Neural progenitor cell (in vitro differentiated cells): Measurements from ENCODE around the gene OR7C2. TPM values are rescaled to one million over a fixed set of nuclear protein-coding genes. Genes with fewer than 3 reads are reported as not detected.

Experiments
- DNase-seq: peaks from one replicate; pipeline ENCODE4 v3.0.0-alpha.2; 2016; ENCODE audit warnings: low spot score
- H2AFZ ChIP-seq: fragments of 200-600 bp; sonication (generic); replicated peaks from 2 replicates; pipeline ENCODE4 v1.6.1; 2016; ENCODE audit warnings: antibody characterized with exemption
- H3F3A ChIP-seq: fragments of 200-600 bp; sonication (generic); 2 replicates; pipeline ENCODE4 v1.6.1; 2016; ENCODE audit warnings: antibody characterized with exemption, low read depth
- H3K27ac ChIP-seq: fragments of 200-600 bp; sonication (generic); 2 replicates; pipeline ENCODE4 v1.5.1; 2016; ENCODE audit warnings: mild to moderate bottlenecking
- H3K27me3 ChIP-seq: fragments of 200-600 bp; sonication (generic); 2 replicates; pipeline ENCODE4 v1.6.1; 2016; ENCODE audit warnings: mild to moderate bottlenecking, moderate library complexity
- H3K36me3 ChIP-seq: fragments of 200-600 bp; sonication (generic); 2 replicates; pipeline ENCODE4 v1.5.1; 2016
- H3K4me1 ChIP-seq: fragments of 200-600 bp; sonication (generic); 2 replicates; pipeline ENCODE4 v1.6.1; 2016; ENCODE audit warnings: mixed run types
- H3K4me2 ChIP-seq: fragments of 200-600 bp; sonication (generic); 2 replicates; pipeline ENCODE4 v1.6.1; 2016
- H3K4me3 ChIP-seq: fragments of 200-600 bp; sonication (generic); 2 replicates; pipeline ENCODE4 v1.5.1; 2016
- H3K79me2 ChIP-seq: fragments of 200-600 bp; sonication (generic); 2 replicates; pipeline ENCODE4 v1.6.1; 2016; ENCODE audit warnings: low read depth
- H3K9ac ChIP-seq: fragments of 200-600 bp; sonication (generic); 2 replicates; pipeline ENCODE4 v1.6.1; 2016
- H3K9me3 ChIP-seq: fragments of 200-600 bp; sonication (generic); 2 replicates; pipeline ENCODE4 v1.5.1; 2016; ENCODE audit warnings: low read depth
- H4K20me1 ChIP-seq: fragments of 200-600 bp; sonication (generic); 2 replicates; pipeline ENCODE4 v1.6.1; 2016; ENCODE audit warnings: low read depth
- H3K27ac Mint-ChIP-seq: 3 replicates; pipeline ENCODE4 v1.8.0; 2021; ENCODE audit warnings: mixed read lengths
- H3K27me3 Mint-ChIP-seq: 2 replicates; pipeline ENCODE4 v1.8.0; 2022; ENCODE audit warnings: low read depth, mild to moderate bottlenecking, inconsistent platforms, moderate library complexity, mixed read lengths; ENCODE audit not compliant: insufficient read depth
- H3K36me3 Mint-ChIP-seq: 3 replicates; pipeline ENCODE4 v1.8.0; 2021; ENCODE audit warnings: mixed read lengths
- H3K4me1 Mint-ChIP-seq: 3 replicates; pipeline ENCODE4 v1.8.0; 2021; ENCODE audit warnings: mixed read lengths
- H3K4me3 Mint-ChIP-seq: 3 replicates; pipeline ENCODE4 v1.8.0; 2021; ENCODE audit warnings: mild to moderate bottlenecking, moderate library complexity, mixed read lengths
- H3K9me3 Mint-ChIP-seq: 3 replicates; pipeline ENCODE4 v1.8.0; 2020; ENCODE audit warnings: mixed read lengths
- EZH2 ChIP-seq: fragments of 200-600 bp; sonication (generic); IDR thresholded peaks from 2 replicates; pipeline ENCODE4 v1.6.1; 2017; ENCODE audit warnings: antibody characterized with exemption, mild to moderate bottlenecking, moderate library complexity
- EZH2phosphoT487 ChIP-seq: fragments of 200-600 bp; sonication (generic); IDR thresholded peaks from 2 replicates; pipeline ENCODE4 v1.6.1; 2017; ENCODE audit warnings: antibody characterized with exemption
- total RNA-seq: library from RNA; depleted of rRNA; stranded (reverse); fragments of >200 nt; gene quantifications from 2 replicates; pipeline ENCODE4 v1.2.3, GENCODE V29; 2015; ENCODE audit warnings: low replicate concordance
- TF ChIP-seq, protein P1 (sequence below): fragments of 200-600 bp; sonication (generic); IDR thresholded peaks from 2 replicates; pipeline ENCODE4 v1.5.1; 2017; ENCODE audit warnings: antibody characterized with exemption, mild to moderate bottlenecking

Gene OR7C2
- total RNA-seq, 1 donor from 2014 or later = not detected

- H3K4me1 ChIP-seq = no peaks in the 10 kb centered on the region
- H3K4me2 ChIP-seq = no peak overlapping the region
- H3K36me3 ChIP-seq = no peaks in the 10 kb centered on the region
- H3K9ac ChIP-seq = no peak overlapping the region
- no peaks in the 10 kb centered on the region for H3K79me2 ChIP-seq
- H3K27me3 ChIP-seq = no peaks in the 10 kb centered on the region
- Mint-ChIP-seq H3K27ac (no peak overlapping the region), H3K36me3 (no peaks in the 10 kb centered on the region), H3K4me3 (no peak overlapping the region), H3K9me3 (no peaks in the 10 kb centered on the region), H3K4me1 (no peaks in the 10 kb centered on the region), H3K27me3 (peaks cover 6% of the 10 kb centered on the region)
- H2AFZ ChIP-seq = no peak overlapping the region
- DNase-seq = no peak
- H4K20me1 ChIP-seq = no peaks in the 10 kb centered on the region
- H3K27ac ChIP-seq = no peak overlapping the region
- TF ChIP-seq EZH2phosphoT487 (no peak), EZH2 (no peak)
- TF ChIP-seq, protein P1, sequence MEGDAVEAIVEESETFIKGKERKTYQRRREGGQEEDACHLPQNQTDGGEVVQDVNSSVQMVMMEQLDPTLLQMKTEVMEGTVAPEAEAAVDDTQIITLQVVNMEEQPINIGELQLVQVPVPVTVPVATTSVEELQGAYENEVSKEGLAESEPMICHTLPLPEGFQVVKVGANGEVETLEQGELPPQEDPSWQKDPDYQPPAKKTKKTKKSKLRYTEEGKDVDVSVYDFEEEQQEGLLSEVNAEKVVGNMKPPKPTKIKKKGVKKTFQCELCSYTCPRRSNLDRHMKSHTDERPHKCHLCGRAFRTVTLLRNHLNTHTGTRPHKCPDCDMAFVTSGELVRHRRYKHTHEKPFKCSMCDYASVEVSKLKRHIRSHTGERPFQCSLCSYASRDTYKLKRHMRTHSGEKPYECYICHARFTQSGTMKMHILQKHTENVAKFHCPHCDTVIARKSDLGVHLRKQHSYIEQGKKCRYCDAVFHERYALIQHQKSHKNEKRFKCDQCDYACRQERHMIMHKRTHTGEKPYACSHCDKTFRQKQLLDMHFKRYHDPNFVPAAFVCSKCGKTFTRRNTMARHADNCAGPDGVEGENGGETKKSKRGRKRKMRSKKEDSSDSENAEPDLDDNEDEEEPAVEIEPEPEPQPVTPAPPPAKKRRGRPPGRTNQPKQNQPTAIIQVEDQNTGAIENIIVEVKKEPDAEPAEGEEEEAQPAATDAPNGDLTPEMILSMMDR = no peak
- no peak overlapping the region for H3K4me3 ChIP-seq
- H3K9me3 ChIP-seq = peaks cover 4% of the 10 kb centered on the region
- no peaks in the 10 kb centered on the region for H3F3A ChIP-seq
Measured at GRCh38 chr19:14915116-14915515, 26.2 kb upstream of the OR7C2 start.

- peaks cover 9% of the 10 kb centered on the region for H3K27me3 Mint-ChIP-seq
- H3F3A ChIP-seq = no peaks in the 10 kb centered on the region
- no peaks in the 10 kb centered on the region for H4K20me1 ChIP-seq
- H3K4me3 Mint-ChIP-seq = no peak overlapping the region
- no peak overlapping the region for H3K9ac ChIP-seq
- no peaks in the 10 kb centered on the region for H3K9me3 Mint-ChIP-seq
- H3K36me3 ChIP-seq = no peaks in the 10 kb centered on the region
- H3K27me3 ChIP-seq = no peaks in the 10 kb centered on the region
- no peaks in the 10 kb centered on the region for H3K4me1 Mint-ChIP-seq
- no peak overlapping the region for H3K4me2 ChIP-seq
- H3K9me3 ChIP-seq = peaks cover 4% of the 10 kb centered on the region
- no peak overlapping the region for H3K27ac Mint-ChIP-seq
- H3K4me3 ChIP-seq = no peak overlapping the region
- no peak overlapping the region for H2AFZ ChIP-seq
- H3K36me3 Mint-ChIP-seq = no peaks in the 10 kb centered on the region
- H3K27ac ChIP-seq = no peak overlapping the region
- H3K4me1 ChIP-seq = no peaks in the 10 kb centered on the region
- TF ChIP-seq EZH2phosphoT487 (no peak), EZH2 (no peak)
- TF ChIP-seq, protein P1 = no peak
- no peaks in the 10 kb centered on the region for H3K79me2 ChIP-seq
- DNase-seq = no peak
Measured at GRCh38 chr19:14916848-14917247, 24.4 kb upstream of the OR7C2 start.

DNA sequence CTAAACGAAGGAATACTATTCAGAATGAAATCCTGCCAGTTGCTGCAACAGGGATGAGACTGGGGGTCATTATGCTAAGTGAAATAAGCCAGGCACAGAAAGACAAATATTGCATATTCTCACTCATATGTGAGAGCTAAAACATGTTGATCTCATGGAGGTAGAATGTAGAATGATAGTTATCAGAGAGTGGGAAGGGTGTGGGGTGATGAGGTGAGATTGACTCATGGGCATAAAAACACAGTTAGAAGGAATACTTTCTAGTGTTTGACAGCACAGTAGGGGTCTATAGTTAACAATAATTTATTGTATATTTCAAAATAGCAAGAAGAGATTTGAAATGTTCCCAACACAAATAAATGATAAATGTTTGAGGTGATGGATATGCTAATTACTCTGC is 7.8 kb upstream of the OR7C2 start:
- H3K27ac ChIP-seq = no peak overlapping the region
- Mint-ChIP-seq H3K9me3 (no peaks in the 10 kb centered on the region), H3K4me1 (no peaks in the 10 kb centered on the region), H3K27me3 (no peaks in the 10 kb centered on the region), H3K4me3 (no peak overlapping the region), H3K36me3 (no peaks in the 10 kb centered on the region), H3K27ac (no peak overlapping the region)
- no peak overlapping the region for H3K4me2 ChIP-seq
- no peak for TF ChIP-seq EZH2phosphoT487
- TF ChIP-seq, protein P1 = no peak
- no peak for TF ChIP-seq EZH2
- peaks cover 6% of the 10 kb centered on the region for H3K9me3 ChIP-seq
- no peak overlapping the region for H3K4me3 ChIP-seq
- H3K79me2 ChIP-seq = no peaks in the 10 kb centered on the region
- H4K20me1 ChIP-seq = no peaks in the 10 kb centered on the region
- DNase-seq = no peak
- H3K27me3 ChIP-seq = no peaks in the 10 kb centered on the region
- no peaks in the 10 kb centered on the region for H3F3A ChIP-seq
- H3K36me3 ChIP-seq = no peaks in the 10 kb centered on the region
- no peaks in the 10 kb centered on the region for H3K4me1 ChIP-seq
- no peak overlapping the region for H2AFZ ChIP-seq
- no peak overlapping the region for H3K9ac ChIP-seq

DNA sequence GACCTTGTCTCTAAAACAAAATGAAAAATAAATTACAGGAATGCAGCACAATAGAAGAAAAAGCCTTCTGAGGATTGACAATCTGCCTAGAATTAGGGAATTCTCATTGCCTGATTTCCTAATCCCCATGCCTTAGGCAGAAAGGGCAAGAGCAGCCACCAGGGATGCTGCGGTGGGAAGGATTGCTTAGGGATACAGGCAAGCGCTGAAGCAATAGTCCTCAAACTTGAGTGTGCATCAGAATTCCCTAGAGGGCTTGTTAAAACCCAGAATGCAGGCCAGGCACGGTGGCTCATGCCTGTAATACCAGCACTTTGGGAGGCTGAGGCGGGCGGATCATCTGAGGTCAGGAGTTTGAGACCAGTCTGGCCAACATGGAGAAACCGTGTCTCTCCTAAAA is 1.0 kb upstream of the OR7C2 start:
- H4K20me1 ChIP-seq = no peaks in the 10 kb centered on the region
- H3K9me3 ChIP-seq = peaks cover 11% of the 10 kb centered on the region
- Mint-ChIP-seq H3K4me1 (no peaks in the 10 kb centered on the region), H3K4me3 (no peak overlapping the region), H3K27me3 (peaks cover 3% of the 10 kb centered on the region), H3K27ac (no peak overlapping the region), H3K9me3 (no peaks in the 10 kb centered on the region), H3K36me3 (no peaks in the 10 kb centered on the region)
- TF ChIP-seq EZH2phosphoT487 = no peak
- TF ChIP-seq, protein P1 = no peak
- no peak for TF ChIP-seq EZH2
- H3K4me1 ChIP-seq = no peaks in the 10 kb centered on the region
- no peaks in the 10 kb centered on the region for H3K36me3 ChIP-seq
- H3F3A ChIP-seq = no peaks in the 10 kb centered on the region
- no peak overlapping the region for H3K9ac ChIP-seq
- no peak overlapping the region for H3K4me2 ChIP-seq
- H3K27ac ChIP-seq = no peak overlapping the region
- H2AFZ ChIP-seq = no peak overlapping the region
- DNase-seq = no peak
- no peak overlapping the region for H3K4me3 ChIP-seq
- no peaks in the 10 kb centered on the region for H3K27me3 ChIP-seq
- H3K79me2 ChIP-seq = no peaks in the 10 kb centered on the region
